ENCODE data around the gene GLB1L.

GRCh38 chr2:219253753-219254589 lies 8.7 kb upstream of the GLB1L start, which contains the start of gene TUBA4A:
- no peak for TF ChIP-seq MAX (IDR thresholded peaks at IDR 0.05)
- TF ChIP-seq CTCF (IDR thresholded peaks at IDR 0.05; ENCODE audit: low read depth, low read length, missing input control): peak; percentile 8
- TF ChIP-seq SP1 (IDR thresholded peaks at IDR 0.05): peak; percentile 61
- TF ChIP-seq RAD21 (IDR thresholded peaks at IDR 0.05): peak; percentile 29 to 33
- TF ChIP-seq FOXA1 (IDR thresholded peaks at IDR 0.05): no peak
- no peak for TF ChIP-seq GABPA (IDR thresholded peaks at IDR 0.05 in 1 of 2, conservative IDR thresholded peaks at IDR 0.05 in 1 of 2)
- peak; percentile 93 for TF ChIP-seq REST (IDR thresholded peaks at IDR 0.05)
